HCT116 (cell line): Measurements from ENCODE around the gene GALNS.

Source experiments
- CTCF ChIP-seq, 3 experiments: fragments of 200-600 bp in 1 of 3; sonication (generic) in 1 of 3; IDR thresholded peaks in 2 of 3; conservative IDR thresholded peaks in 1 of 3; 2 replicates each; pipeline ENCODE4 v1.5.1; 2012 to 2017; ENCODE audit warnings: low read depth in 2 of 3, low read length in 2 of 3, antibody characterized with exemption in 1 of 3, borderline replicate concordance in 1 of 3, control low read depth in 1 of 3, mild to moderate bottlenecking in 1 of 3, mixed read lengths in 1 of 3, mixed run types in 1 of 3, moderate library complexity in 1 of 3; ENCODE audit not compliant: insufficient read depth in 1 of 3
- EZH2phosphoT487 ChIP-seq: fragments of 200-600 bp; IDR thresholded peaks from 2 replicates; pipeline ENCODE4 v1.6.1; 2018; ENCODE audit warnings: antibody characterized with exemption, borderline replicate concordance
- POLR2A ChIP-seq: IDR thresholded peaks from 2 replicates; pipeline ENCODE4 v1.7.0; 2011; ENCODE audit warnings: borderline replicate concordance; ENCODE audit not compliant: insufficient read depth, insufficient read length; ENCODE audit errors: extremely low read depth
- REST ChIP-seq: IDR thresholded peaks from 2 replicates; pipeline ENCODE4 v1.6.1; 2012; ENCODE audit warnings: low read depth
- SP1 ChIP-seq: IDR thresholded peaks from 2 replicates; pipeline ENCODE4 v1.6.1; 2012; ENCODE audit warnings: low read depth
- SRF ChIP-seq: IDR thresholded peaks from 2 replicates; pipeline ENCODE4 v1.6.1; 2012; ENCODE audit warnings: low read depth
- ZNF274 ChIP-seq: fragments of 200-500 bp; sonication (Bioruptor generic); IDR thresholded peaks from 2 replicates; pipeline ENCODE4 v1.6.1; 2014; ENCODE audit warnings: mild to moderate bottlenecking, low read depth, low read length, inconsistent platforms

- no peak for TF ChIP-seq POLR2A
- no peak for TF ChIP-seq CTCF (IDR thresholded peaks at IDR 0.05 in 2 of 3, conservative IDR thresholded peaks at IDR 0.05 in 1 of 3; ENCODE audit: borderline replicate concordance in 1 of 3, insufficient read depth in 1 of 3, low read depth in 2 of 3, low read length in 2 of 3)
- TF ChIP-seq ZNF274 = no peak
- no peak for TF ChIP-seq REST
- TF ChIP-seq SRF = no peak
- no peak for TF ChIP-seq SP1
- no peak for TF ChIP-seq EZH2phosphoT487
These were observed 57.8 kb downstream of the GALNS start for GRCh38 chr16:88798772-88799455.
